HepG2 (cell line): ENCODE data around the gene TTC31. TPM values are rescaled to one million over a fixed set of nuclear protein-coding genes. Genes with fewer than 3 reads are reported as not detected.

Source experiments
- BCLAF1 ChIP-seq: fragments of 450-650 bp; IDR thresholded peaks from 2 replicates; pipeline ENCODE4 v1.6.1; 2017; ENCODE audit warnings: mild to moderate bottlenecking
- BRD4 ChIP-seq: sonication (generic); formaldehyde crosslinking; IDR thresholded peaks from 2 replicates; pipeline ENCODE4 v1.4.0; 2020; ENCODE audit warnings: missing genetic modification reagents
- E2F1 ChIP-seq: sonication (generic); formaldehyde crosslinking; IDR thresholded peaks from 2 replicates; pipeline ENCODE4 v1.5.0; 2020; ENCODE audit warnings: missing genetic modification reagents
- EEA1 ChIP-seq: sonication (generic); formaldehyde crosslinking; IDR thresholded peaks from 2 replicates; pipeline ENCODE4 v1.5.1; 2020; ENCODE audit warnings: mild to moderate bottlenecking, missing genetic modification reagents, borderline replicate concordance
- GATA4 ChIP-seq: sonication (generic); IDR thresholded peaks from 2 replicates; pipeline ENCODE4 v1.6.1; 2016; ENCODE audit warnings: antibody characterized with exemption, low read depth, borderline replicate concordance
- GFI1 ChIP-seq: sonication (generic); formaldehyde crosslinking; IDR thresholded peaks from 2 replicates; pipeline ENCODE4 v1.5.0; 2020; ENCODE audit warnings: missing genetic modification reagents, mild to moderate bottlenecking, borderline replicate concordance
- KDM6A ChIP-seq: IDR thresholded peaks from 2 replicates; pipeline ENCODE4 v1.6.1; 2016; ENCODE audit warnings: low read depth
- LCORL ChIP-seq, 2 experiments: fragments of 450-650 bp in 1 of 2; sonication (generic) in 1 of 2; formaldehyde crosslinking in 1 of 2; IDR thresholded peaks; 2 replicates each; pipeline versions ENCODE4 v1.5.0 to v1.6.1; 2017 to 2020; ENCODE audit warnings: antibody characterized with exemption in 1 of 2, missing genetic modification reagents in 1 of 2
- MAZ ChIP-seq, 2 experiments: sonication (generic) in 1 of 2; formaldehyde crosslinking in 1 of 2; IDR thresholded peaks; 2 replicates each; pipeline versions ENCODE4 v1.5.0 to v1.6.1; 2012 to 2020; ENCODE audit warnings: low read depth in 2 of 2, mild to moderate bottlenecking in 2 of 2, borderline replicate concordance in 1 of 2, improper control_type of control experiment in 1 of 2, low read length in 1 of 2, missing genetic modification reagents in 1 of 2, moderate library complexity in 1 of 2
- RBFOX2 ChIP-seq: fragments of 200-400 bp; formaldehyde crosslinking; IDR thresholded peaks from 2 replicates; pipeline ENCODE4 v1.6.1; 2017; ENCODE audit warnings: low read depth, mild to moderate bottlenecking, low read length
- SRSF9 ChIP-seq: fragments of 200-400 bp; formaldehyde crosslinking; IDR thresholded peaks from 2 replicates; pipeline ENCODE4 v1.6.1; 2018; ENCODE audit warnings: borderline replicate concordance, mild to moderate bottlenecking, low read depth, low read length; ENCODE audit not compliant: insufficient read depth, poor library complexity, severe bottlenecking
- THAP11 ChIP-seq: IDR thresholded peaks from 2 replicates; pipeline ENCODE4 v1.6.1; 2016; ENCODE audit warnings: missing biosample characterization, missing genetic modification reagents
- UBTF ChIP-seq: sonication (generic); formaldehyde crosslinking; IDR thresholded peaks from 2 replicates; pipeline ENCODE4 v1.4.0; 2020; ENCODE audit warnings: mild to moderate bottlenecking, missing genetic modification reagents
- ZFP1 ChIP-seq: IDR thresholded peaks from 2 replicates; pipeline ENCODE4 v1.6.1; 2016
- ZNF569 ChIP-seq: sonication (generic); formaldehyde crosslinking; IDR thresholded peaks from 2 replicates; pipeline ENCODE4 v1.5.0; 2020; ENCODE audit warnings: mild to moderate bottlenecking, missing genetic modification reagents, moderate library complexity, borderline replicate concordance
- ZNF574 ChIP-seq: sonication (generic); formaldehyde crosslinking; IDR thresholded peaks from 2 replicates; pipeline ENCODE4 v1.4.0; 2020; ENCODE audit warnings: missing genetic modification reagents
- ZNF577 ChIP-seq: sonication (generic); formaldehyde crosslinking; IDR thresholded peaks from 2 replicates; pipeline ENCODE4 v1.4.0; 2020; ENCODE audit warnings: mild to moderate bottlenecking, low read depth, missing genetic modification reagents, borderline replicate concordance
- ZNF883 ChIP-seq: sonication (generic); formaldehyde crosslinking; IDR thresholded peaks from 2 replicates; pipeline ENCODE4 v1.5.1; 2020; ENCODE audit warnings: mild to moderate bottlenecking, missing genetic modification reagents; ENCODE audit errors: not compliant biosample characterization
- polyA plus RNA-seq, 8 experiments: library from polyadenylated mRNA; depleted of rRNA in 3 of 8; stranded (reverse) in 7 of 8; unstranded in 1 of 8; fragments of >200 nt; fragmentation: Illumina TruSeq in 4 of 8; extraction: Trizol in 4 of 8; gene quantifications; 2 replicates each; pipeline versions ENCODE4 v1.2.1 to v1.2.3, GENCODE V29; 2011 to 2016; ENCODE audit warnings: low read depth in 4 of 8, missing spikeins in 1 of 8, mixed read lengths in 1 of 8; ENCODE audit not compliant: insufficient read depth in 1 of 8
- total RNA-seq, 5 experiments: library from RNA; depleted of rRNA; stranded (reverse); fragments of >200 nt; fragmentation: Illumina TruSeq; extraction: Trizol; gene quantifications; 2 replicates each; pipeline ENCODE4 v1.2.3, GENCODE V29; 2016; ENCODE audit warnings: low read depth in 1 of 5

The TTC31 gene
- total and polyA plus RNA-seq, 2 of the 13 experiments (the other 11 are each of a cell fraction or from before 2014, with no cell fraction given) = 28.3 to 39.5 TPM

GRCh38 chr2:74488643-74489481, 6.0 kb downstream of the TTC31 start (continued):
- no peak for TF ChIP-seq BCLAF1
- peak; percentile 82 for TF ChIP-seq THAP11 (CRISPR knock-in tag)
- no peak for TF ChIP-seq ZNF569 (CRISPR knock-in tag)
- no peak for TF ChIP-seq ZNF577
- no peak for TF ChIP-seq SRSF9
- TF ChIP-seq GFI1 (CRISPR knock-in tag) = peak; percentile 44; the same call in 1 of the 2 replicates
- TF ChIP-seq EEA1 = no peak
- TF ChIP-seq LCORL (IDR thresholded peaks at IDR 0.05) = peak; percentile 83
- peak; percentile 86 for TF ChIP-seq LCORL (CRISPR knock-in tag; IDR thresholded peaks at IDR 0.05)
- no peak for TF ChIP-seq BRD4 (CRISPR knock-in tag)
- TF ChIP-seq MAZ (IDR thresholded peaks at IDR 0.05; ENCODE audit: borderline replicate concordance, low read depth, low read length) = no peak
- TF ChIP-seq MAZ (CRISPR knock-in tag; IDR thresholded peaks at IDR 0.05; ENCODE audit: low read depth) = peak; percentile 65
- peak; percentile 81; the same call in 1 of the 2 replicates for TF ChIP-seq GATA4
- TF ChIP-seq ZFP1 (CRISPR knock-in tag) = no peak
- 0 out of 2 replicates have a peak, but pooled peaks have one; percentile 36 for TF ChIP-seq ZNF574
- TF ChIP-seq ZNF883 = peak; percentile 51
- peak; percentile 44; the same call in 1 of the 2 replicates for TF ChIP-seq UBTF (CRISPR knock-in tag)
- no peak for TF ChIP-seq E2F1 (CRISPR knock-in tag)
- TF ChIP-seq KDM6A (CRISPR knock-in tag) = peak; percentile 86
- 0 out of 2 replicates have a peak, but pooled peaks have one; percentile 5 for TF ChIP-seq RBFOX2
